SK-N-SH (cell line): ENCODE results near the gene SRRM1. TPM values are rescaled to one million over a fixed set of nuclear protein-coding genes. Genes with fewer than 3 reads are reported as not detected.

Experiments
- CTCF ChIA-PET: fragments of 300-600, 350-600 bp; formaldehyde crosslinking; extraction: SDS; loops from one replicate; lab custom pipeline; 2021; lab: Yijun Ruan, JAX
- POLR2A ChIA-PET: fragments of 350-600 bp; sonication (Branson Sonifier 250); formaldehyde crosslinking; extraction: SDS; loops from one replicate; lab custom pipeline; 2020; ENCODE audit warnings: antibody characterized with exemption, inconsistent platforms; lab: Yijun Ruan, JAX
- DNase-seq: peaks from one replicate; pipeline ENCODE4 v3.0.0; 2012
- H2AFZ ChIP-seq: fragments of 200-600 bp; sonication (generic); 2 replicates; pipeline ENCODE4 v1.8.1; 2016; ENCODE audit warnings: antibody characterized with exemption, mild to moderate bottlenecking, low read depth
- H3F3A ChIP-seq: fragments of 200-600 bp; sonication (generic); replicated peaks from 2 replicates; pipeline ENCODE3; 2016; ENCODE audit warnings: antibody characterized with exemption, mild to moderate bottlenecking; ENCODE audit not compliant: insufficient read depth
- H3K27ac ChIP-seq, 2 experiments: fragments of 200-500 bp in 1 of 2; fragments of 200-600 bp in 1 of 2; sonication (Bioruptor generic) in 1 of 2; sonication (generic), shearing (Covaris generic) in 1 of 2; 2 replicates each; pipeline versions ENCODE4 v1.5.1 to v1.6.1; 2014 to 2016; ENCODE audit warnings: low read depth in 2 of 2, inconsistent platforms in 1 of 2, low read length in 1 of 2, mild to moderate bottlenecking in 1 of 2, mixed read lengths in 1 of 2
- H3K27me3 ChIP-seq: fragments of 200-600 bp; sonication (generic), shearing (Covaris generic); 2 replicates; pipeline ENCODE4 v1.6.1; 2016; ENCODE audit warnings: mixed run types; ENCODE audit not compliant: insufficient read depth
- H3K36me3 ChIP-seq, 2 experiments: fragments of 200-500 bp in 1 of 2; fragments of 200-600 bp in 1 of 2; sonication (Bioruptor generic) in 1 of 2; sonication (generic) in 1 of 2; replicated peaks in 1 of 2; 2 replicates each; pipeline versions ENCODE3 to v1.5.1; 2014 to 2016; ENCODE audit warnings: low read length in 1 of 2, mild to moderate bottlenecking in 1 of 2; ENCODE audit not compliant: insufficient read depth in 2 of 2, control insufficient read depth in 1 of 2
- H3K4me1 ChIP-seq, 2 experiments: fragments of 200-500 bp in 1 of 2; fragments of 200-600 bp in 1 of 2; sonication (Bioruptor generic) in 1 of 2; sonication (generic), shearing (Covaris generic) in 1 of 2; 2 replicates each; pipeline versions ENCODE4 v1.5.1 to v1.6.1; 2014 to 2016; ENCODE audit warnings: low read depth in 1 of 2, low read length in 1 of 2, mixed run types in 1 of 2; ENCODE audit not compliant: insufficient read depth in 2 of 2, control insufficient read depth in 1 of 2
- H3K4me2 ChIP-seq: fragments of 200-600 bp; sonication (generic), shearing (Covaris generic); 2 replicates; pipeline ENCODE4 v1.6.1; 2017; ENCODE audit warnings: mixed run types
- H3K4me3 ChIP-seq, 2 experiments: fragments of 200-500 bp in 1 of 2; fragments of 200-600 bp in 1 of 2; sonication (Bioruptor generic) in 1 of 2; sonication (generic), shearing (Covaris generic) in 1 of 2; 2 replicates each; pipeline versions ENCODE4 v1.5.1 to v1.8.1; 2014 to 2016; ENCODE audit warnings: low read depth in 2 of 2, inconsistent platforms in 1 of 2, low read length in 1 of 2, mild to moderate bottlenecking in 1 of 2, mixed read lengths in 1 of 2, moderate library complexity in 1 of 2
- H3K79me2 ChIP-seq: fragments of 200-600 bp; sonication (generic); 2 replicates; pipeline ENCODE4 v1.8.1; 2017; ENCODE audit warnings: mild to moderate bottlenecking; ENCODE audit not compliant: insufficient read depth
- H3K9ac ChIP-seq: fragments of 200-600 bp; sonication (generic); 2 replicates; pipeline ENCODE4 v1.6.1; 2017; ENCODE audit warnings: mixed run types
- H3K9me2 ChIP-seq: fragments of 200-600 bp; sonication (generic); 2 replicates; pipeline ENCODE4 v1.6.1; 2017; ENCODE audit warnings: mixed run types
- H3K9me3 ChIP-seq: fragments of 200-600 bp; sonication (generic); 2 replicates; pipeline ENCODE4 v1.6.1; 2017; ENCODE audit warnings: mixed run types, mild to moderate bottlenecking, moderate library complexity
- H4K20me1 ChIP-seq: fragments of 200-600 bp; sonication (generic); 2 replicates; pipeline ENCODE4 v1.6.1; 2017; ENCODE audit warnings: mild to moderate bottlenecking, mixed run types; ENCODE audit not compliant: insufficient read depth
- EP300 ChIP-seq, 2 experiments: IDR thresholded peaks; 2 replicates each; pipeline versions ENCODE4 v1.4.0 to v1.6.1; 2012; ENCODE audit warnings: borderline replicate concordance in 1 of 2, low read depth in 1 of 2, low read length in 1 of 2
- FOSL2 ChIP-seq: IDR thresholded peaks from 2 replicates; pipeline ENCODE4 v1.4.0; 2012; ENCODE audit warnings: low read depth, mild to moderate bottlenecking, moderate library complexity, borderline replicate concordance
- JUND ChIP-seq: IDR thresholded peaks from 2 replicates; pipeline ENCODE4 v1.4.0; 2012
- NRF1 ChIP-seq: IDR thresholded peaks from 2 replicates; pipeline ENCODE4 v1.6.1; 2012; ENCODE audit warnings: low read depth, mild to moderate bottlenecking, low read length
- RCOR1 ChIP-seq: fragments of 150-350 bp; IDR thresholded peaks from 2 replicates; pipeline ENCODE4 v1.6.1; 2017; ENCODE audit warnings: antibody characterized with exemption, low read length
- RFX5 ChIP-seq: IDR thresholded peaks from 2 replicates; pipeline ENCODE4 v1.6.1; 2012; ENCODE audit warnings: mild to moderate bottlenecking, improper control_type of control experiment, low read length
- TEAD4 ChIP-seq: IDR thresholded peaks from 2 replicates; pipeline ENCODE4 v1.4.0; 2012; ENCODE audit warnings: mild to moderate bottlenecking, borderline replicate concordance; ENCODE audit not compliant: insufficient read depth
- YY1 ChIP-seq: IDR thresholded peaks from 2 replicates; pipeline ENCODE4 v1.4.0; 2012; ENCODE audit warnings: low read depth, mild to moderate bottlenecking
- WGBS: methylation state at CpG from one replicate; pipeline ENCODE4 v1.1.6; 2017; ENCODE audit warnings: low lambda C conversion rate; 5-methylcytosine and 5-hydroxymethylcytosine counted together
- polyA plus RNA-seq, 3 experiments: library from polyadenylated mRNA; depleted of rRNA; stranded (reverse); fragments of >200 nt; gene quantifications; 2 replicates each; pipeline ENCODE4 v1.2.3, GENCODE V29; 2012
- TF ChIP-seq, protein P1 (sequence below): fragments of 200-600 bp; sonication (generic); IDR thresholded peaks from 2 replicates; pipeline ENCODE4 v1.6.1; 2017; ENCODE audit warnings: antibody characterized with exemption, mild to moderate bottlenecking, moderate library complexity
- TF ChIP-seq, protein P2 (sequence below): IDR thresholded peaks from 2 replicates; pipeline ENCODE4 v1.4.0; 2012; ENCODE audit warnings: low read depth
- TF ChIP-seq, protein P3 (sequence below): IDR thresholded peaks from 2 replicates; pipeline ENCODE4 v1.4.0; 2012; ENCODE audit warnings: low read depth, borderline replicate concordance

SRRM1 gene
- polyA plus RNA-seq, 1 of the 3 experiments (the other 2 are of a cell fraction) = 52.3 TPM

DNA sequence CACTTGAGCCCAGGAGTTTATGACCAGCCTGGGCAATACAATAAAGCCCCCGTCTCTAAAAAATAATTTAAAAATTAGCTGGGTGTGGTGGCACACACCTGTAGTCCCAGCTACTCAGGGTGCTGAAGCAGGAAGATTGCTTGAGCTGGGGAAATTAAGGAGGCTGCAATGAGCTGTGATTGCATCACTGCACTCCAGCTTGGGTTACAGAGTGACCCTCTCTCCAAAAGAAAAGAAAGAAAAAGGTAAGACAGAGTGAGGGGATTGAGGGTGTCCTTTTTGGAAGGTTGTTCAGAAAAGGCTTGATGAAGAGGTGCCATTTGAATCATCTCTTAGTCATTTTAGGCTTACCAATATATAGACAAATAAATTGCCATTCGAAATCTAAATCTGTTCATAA is 4.0 kb upstream of the SRRM1 start (continued):
- TF ChIP-seq TEAD4 (no peak), YY1 (no peak), FOSL2 (no peak)
- TF ChIP-seq, protein P1, sequence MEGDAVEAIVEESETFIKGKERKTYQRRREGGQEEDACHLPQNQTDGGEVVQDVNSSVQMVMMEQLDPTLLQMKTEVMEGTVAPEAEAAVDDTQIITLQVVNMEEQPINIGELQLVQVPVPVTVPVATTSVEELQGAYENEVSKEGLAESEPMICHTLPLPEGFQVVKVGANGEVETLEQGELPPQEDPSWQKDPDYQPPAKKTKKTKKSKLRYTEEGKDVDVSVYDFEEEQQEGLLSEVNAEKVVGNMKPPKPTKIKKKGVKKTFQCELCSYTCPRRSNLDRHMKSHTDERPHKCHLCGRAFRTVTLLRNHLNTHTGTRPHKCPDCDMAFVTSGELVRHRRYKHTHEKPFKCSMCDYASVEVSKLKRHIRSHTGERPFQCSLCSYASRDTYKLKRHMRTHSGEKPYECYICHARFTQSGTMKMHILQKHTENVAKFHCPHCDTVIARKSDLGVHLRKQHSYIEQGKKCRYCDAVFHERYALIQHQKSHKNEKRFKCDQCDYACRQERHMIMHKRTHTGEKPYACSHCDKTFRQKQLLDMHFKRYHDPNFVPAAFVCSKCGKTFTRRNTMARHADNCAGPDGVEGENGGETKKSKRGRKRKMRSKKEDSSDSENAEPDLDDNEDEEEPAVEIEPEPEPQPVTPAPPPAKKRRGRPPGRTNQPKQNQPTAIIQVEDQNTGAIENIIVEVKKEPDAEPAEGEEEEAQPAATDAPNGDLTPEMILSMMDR = no peak

DNA sequence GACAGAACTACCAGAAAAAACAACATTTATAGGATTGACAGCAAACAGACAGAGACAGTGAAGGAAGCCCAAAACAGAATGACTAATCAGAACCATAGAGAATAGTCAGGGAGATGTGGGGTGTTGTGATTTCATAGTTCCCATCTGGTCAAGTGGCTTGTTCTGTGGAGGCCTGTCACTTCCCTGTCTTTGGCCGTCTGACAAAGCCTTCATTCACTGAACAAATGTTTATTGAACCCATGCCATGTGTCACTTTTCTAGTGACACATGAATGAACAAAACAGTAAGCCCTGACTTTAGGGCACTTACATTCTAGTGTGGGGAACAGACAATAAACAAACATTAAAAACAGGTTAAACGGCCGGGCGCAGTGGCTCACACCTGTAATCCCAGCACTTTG is 3.2 kb upstream of the SRRM1 start:
- TF ChIP-seq RCOR1 (no peak), RFX5 (no peak), NRF1 (no peak)
- TF ChIP-seq, protein P2, sequence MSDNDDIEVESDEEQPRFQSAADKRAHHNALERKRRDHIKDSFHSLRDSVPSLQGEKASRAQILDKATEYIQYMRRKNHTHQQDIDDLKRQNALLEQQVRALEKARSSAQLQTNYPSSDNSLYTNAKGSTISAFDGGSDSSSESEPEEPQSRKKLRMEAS = no peak
- Histone ChIP-seq H3K9me2 (no peaks in the 10 kb centered on the region), H3K4me2 (no peak overlapping the region), H3F3A (peaks cover 4% of the 10 kb centered on the region), H3K36me3 (no peaks in the 10 kb centered on the region), H3K27ac (no peak overlapping the region), H3K4me3 (no peak overlapping the region), H3K79me2 (peaks cover 27% of the 10 kb centered on the region), H3K27me3 (no peaks in the 10 kb centered on the region), H3K9me3 (no peaks in the 10 kb centered on the region), H3K4me1 (peaks cover 6 to 12% of the 10 kb centered on the region in 2 experiments; a peak in 3 of 4 replicates), H2AFZ (no peak overlapping the region), H3K9ac (no peak overlapping the region), H4K20me1 (peaks cover 14% of the 10 kb centered on the region)
- CTCF ChIA-PET = interaction anchor here (0.6 kb wide), 1 partner anchor 105 kb away, joined by 3 read pairs; the partner anchor contains the start of gene CLIC4
- DNase-seq = no peak
- WGBS = 84% methylated on average over 4 of the region's 4 CpGs
- POLR2A ChIA-PET = no interaction called here

DNA sequence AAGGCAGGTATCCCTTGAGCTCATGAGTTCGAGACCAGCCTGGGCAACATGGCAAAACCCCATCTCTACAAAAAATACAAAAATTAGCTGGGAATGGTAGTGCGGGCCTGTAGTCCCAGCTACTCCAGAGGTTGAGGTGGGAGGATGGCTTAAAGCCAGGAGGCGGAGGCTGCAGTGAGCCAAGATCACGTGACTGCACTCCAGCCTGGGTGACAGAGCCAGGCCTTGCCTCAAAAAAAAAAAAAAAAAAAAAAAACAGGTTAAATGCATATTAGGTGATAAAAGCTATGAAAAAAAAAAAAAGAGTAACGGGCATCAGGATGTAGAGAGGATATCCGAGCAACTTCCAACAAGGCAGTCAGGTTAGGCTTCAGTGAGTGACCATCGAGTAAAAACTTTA is 2.8 kb upstream of the SRRM1 start:
- ChIA-PET POLR2A (no interaction called here), CTCF (interaction anchor here (0.6 kb wide), 1 partner anchor 105 kb away, joined by 3 read pairs; the partner anchor contains the start of gene CLIC4)
- H3K4me3 ChIP-seq = no peak overlapping the region
- H3K9me3 ChIP-seq = no peaks in the 10 kb centered on the region
- H3K27ac ChIP-seq = no peak overlapping the region
- H3F3A ChIP-seq = peaks cover 4% of the 10 kb centered on the region
- no peaks in the 10 kb centered on the region for H3K9me2 ChIP-seq
- H3K9ac ChIP-seq = no peak overlapping the region
- H2AFZ ChIP-seq = no peak overlapping the region
- peaks cover 10 to 15% of the 10 kb centered on the region in 2 experiments; a peak in 3 of 4 replicates for H3K4me1 ChIP-seq
- WGBS = 85% methylated on average over 7 of the region's 7 CpGs
- peaks cover under 1 to 3% of the 10 kb centered on the region in 2 experiments for H3K36me3 ChIP-seq
- peaks cover 18% of the 10 kb centered on the region for H4K20me1 ChIP-seq
- no peaks in the 10 kb centered on the region for H3K27me3 ChIP-seq
- TF ChIP-seq JUND (no peak), EP300 (IDR thresholded peaks at IDR 0.05; ENCODE audit: borderline replicate concordance in 1 of 2, low read depth in 1 of 2, low read length in 1 of 2) (no peak)
- TF ChIP-seq, protein P3, sequence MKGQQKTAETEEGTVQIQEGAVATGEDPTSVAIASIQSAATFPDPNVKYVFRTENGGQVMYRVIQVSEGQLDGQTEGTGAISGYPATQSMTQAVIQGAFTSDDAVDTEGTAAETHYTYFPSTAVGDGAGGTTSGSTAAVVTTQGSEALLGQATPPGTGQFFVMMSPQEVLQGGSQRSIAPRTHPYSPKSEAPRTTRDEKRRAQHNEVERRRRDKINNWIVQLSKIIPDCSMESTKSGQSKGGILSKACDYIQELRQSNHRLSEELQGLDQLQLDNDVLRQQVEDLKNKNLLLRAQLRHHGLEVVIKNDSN = peak; percentile 58; the same call in 1 of the 2 replicates
- H3K79me2 ChIP-seq = peaks cover 32% of the 10 kb centered on the region
- no peak overlapping the region for H3K4me2 ChIP-seq
- DNase-seq = no peak
